AG09309 (cell line): Measurements from ENCODE around the gene FASLG.

Source experiments
- DNase-seq: peaks from one replicate; pipeline ENCODE4 v3.0.0-alpha.2; 2010; ENCODE audit warnings: low read depth
- H3K4me3 ChIP-seq: 2 replicates; pipeline ENCODE4 v1.5.1; 2011; ENCODE audit warnings: mild to moderate bottlenecking, low read depth, low read length, moderate library complexity; ENCODE audit not compliant: control insufficient read depth
- TF ChIP-seq, protein P1 (sequence below): IDR thresholded peaks from 2 replicates; pipeline ENCODE4 v1.5.1; 2011; ENCODE audit warnings: mild to moderate bottlenecking, low read depth, low read length, inconsistent platforms; ENCODE audit not compliant: insufficient read depth, control insufficient read depth; ENCODE audit errors: missing control alignments

The FASLG gene

DNA sequence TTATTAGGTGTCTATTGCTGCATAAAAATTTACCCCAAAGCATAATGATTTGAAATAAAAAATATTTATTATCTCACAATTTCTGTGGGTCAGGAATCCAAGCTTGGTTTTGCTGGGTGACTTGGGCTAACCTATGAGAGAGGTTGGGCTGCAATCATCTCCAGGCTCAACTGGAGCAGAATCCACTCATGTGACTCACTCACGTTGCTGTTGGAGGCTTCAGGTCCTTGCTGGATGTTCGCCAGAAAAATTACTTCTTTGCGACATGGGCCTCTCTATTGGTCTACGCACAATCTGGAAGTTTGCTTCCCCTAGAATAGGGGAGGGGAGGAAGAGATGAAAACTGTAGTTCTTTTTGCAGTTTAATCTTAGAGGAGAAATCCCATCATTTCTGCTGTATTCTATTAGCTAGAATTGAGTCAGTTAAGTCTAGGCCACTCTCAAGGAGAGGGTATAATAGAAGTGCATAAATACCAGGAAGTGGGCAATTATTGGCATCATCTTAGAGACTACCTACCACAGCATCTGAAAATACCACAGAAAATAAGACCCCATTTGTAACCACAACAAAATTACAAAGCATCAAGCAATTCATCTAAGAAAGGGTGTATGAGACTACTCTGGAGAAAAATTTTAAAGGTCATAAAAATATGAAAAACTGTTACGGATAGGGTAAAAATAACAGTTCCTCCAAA lies 5.7 kb upstream of the FASLG start:
- TF ChIP-seq, protein P1, sequence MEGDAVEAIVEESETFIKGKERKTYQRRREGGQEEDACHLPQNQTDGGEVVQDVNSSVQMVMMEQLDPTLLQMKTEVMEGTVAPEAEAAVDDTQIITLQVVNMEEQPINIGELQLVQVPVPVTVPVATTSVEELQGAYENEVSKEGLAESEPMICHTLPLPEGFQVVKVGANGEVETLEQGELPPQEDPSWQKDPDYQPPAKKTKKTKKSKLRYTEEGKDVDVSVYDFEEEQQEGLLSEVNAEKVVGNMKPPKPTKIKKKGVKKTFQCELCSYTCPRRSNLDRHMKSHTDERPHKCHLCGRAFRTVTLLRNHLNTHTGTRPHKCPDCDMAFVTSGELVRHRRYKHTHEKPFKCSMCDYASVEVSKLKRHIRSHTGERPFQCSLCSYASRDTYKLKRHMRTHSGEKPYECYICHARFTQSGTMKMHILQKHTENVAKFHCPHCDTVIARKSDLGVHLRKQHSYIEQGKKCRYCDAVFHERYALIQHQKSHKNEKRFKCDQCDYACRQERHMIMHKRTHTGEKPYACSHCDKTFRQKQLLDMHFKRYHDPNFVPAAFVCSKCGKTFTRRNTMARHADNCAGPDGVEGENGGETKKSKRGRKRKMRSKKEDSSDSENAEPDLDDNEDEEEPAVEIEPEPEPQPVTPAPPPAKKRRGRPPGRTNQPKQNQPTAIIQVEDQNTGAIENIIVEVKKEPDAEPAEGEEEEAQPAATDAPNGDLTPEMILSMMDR = no peak
- no peak overlapping the region for H3K4me3 ChIP-seq
- no peak for DNase-seq

DNA sequence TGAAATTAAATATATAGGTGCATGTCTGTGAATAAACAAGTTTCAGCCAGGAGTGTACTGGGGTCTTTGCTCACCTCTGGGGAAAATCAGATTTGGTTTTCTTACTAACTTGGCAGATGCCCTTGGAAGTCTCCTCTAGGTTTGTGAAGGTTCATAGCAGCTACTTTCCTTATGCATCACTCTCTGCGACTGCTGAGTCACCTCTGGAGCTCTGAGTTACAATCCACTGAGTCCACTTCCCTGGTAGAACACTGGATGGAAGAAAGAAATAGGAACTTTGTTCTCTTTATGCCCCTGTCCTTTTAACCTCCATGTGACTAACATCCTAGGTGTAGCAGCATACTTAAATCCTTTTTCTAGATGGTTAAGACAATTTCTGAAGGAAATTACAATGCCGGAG lies 4.4 kb upstream of the FASLG start:
- no peak for DNase-seq
- TF ChIP-seq, protein P1 = no peak
- H3K4me3 ChIP-seq = no peak overlapping the region

DNA sequence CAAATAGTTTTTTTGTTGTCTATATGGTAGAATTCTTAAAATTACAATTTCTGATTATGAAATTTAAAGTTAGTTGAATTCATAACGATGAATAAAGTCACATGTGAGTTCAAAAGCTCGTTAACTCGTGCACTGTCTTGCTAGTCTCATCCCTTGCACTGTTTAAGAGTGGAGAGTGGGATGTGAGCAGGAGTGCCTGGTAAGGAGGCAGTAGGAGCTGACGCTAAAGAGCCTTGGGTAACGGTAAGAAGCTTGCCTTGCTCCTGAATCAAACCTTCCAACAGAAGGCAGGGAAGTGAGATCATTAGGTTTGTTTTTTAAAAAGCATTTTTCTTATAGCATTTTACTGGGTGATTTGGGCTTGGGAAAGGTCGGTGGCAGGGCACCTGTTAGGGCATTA lies 2.3 kb upstream of the FASLG start:
- H3K4me3 ChIP-seq = no peak overlapping the region
- TF ChIP-seq, protein P1 = no peak
- DNase-seq = no peak

DNA sequence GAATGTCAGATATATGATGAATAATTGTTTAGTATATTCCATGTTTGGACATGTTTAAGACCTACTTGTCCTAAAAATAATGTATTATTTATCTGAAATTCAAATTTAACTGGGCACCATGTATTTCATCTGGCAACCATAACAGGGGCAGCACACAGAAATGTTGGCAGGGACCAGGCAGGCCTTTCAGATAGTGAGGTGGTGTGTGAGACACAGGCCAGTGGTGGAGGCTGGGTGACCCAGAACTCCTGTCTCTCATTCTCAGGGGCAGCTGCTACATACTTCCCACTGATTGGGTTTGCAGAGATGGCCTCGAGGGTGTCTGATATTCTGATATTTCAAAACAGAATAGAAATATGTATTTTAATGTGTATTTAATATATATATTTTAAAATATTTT lies 1.3 kb upstream of the FASLG start:
- no peak overlapping the region for H3K4me3 ChIP-seq
- TF ChIP-seq, protein P1 = no peak
- DNase-seq = no peak

DNA sequence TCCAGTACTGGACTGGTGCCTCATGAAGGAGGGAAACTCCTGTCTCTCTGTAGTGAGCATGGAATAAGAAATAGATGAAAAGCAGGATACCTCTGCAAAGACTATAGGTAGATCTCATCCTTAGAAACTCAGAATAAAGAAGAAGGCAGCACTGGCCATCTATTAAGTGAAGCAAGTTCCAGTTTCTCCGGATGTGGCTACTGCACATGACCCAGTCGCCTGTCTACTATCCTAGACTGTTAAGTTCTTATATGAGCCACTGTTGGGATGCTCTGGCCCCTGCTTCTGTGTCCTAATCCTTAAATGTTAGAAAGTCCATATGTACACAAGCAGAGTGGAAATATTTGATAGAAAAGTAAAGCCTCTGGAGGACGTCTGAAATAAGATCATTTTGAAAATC lies 2.2 kb downstream of the FASLG start:
- TF ChIP-seq, protein P1 = no peak
- no peak overlapping the region for H3K4me3 ChIP-seq
- DNase-seq = no peak

DNA sequence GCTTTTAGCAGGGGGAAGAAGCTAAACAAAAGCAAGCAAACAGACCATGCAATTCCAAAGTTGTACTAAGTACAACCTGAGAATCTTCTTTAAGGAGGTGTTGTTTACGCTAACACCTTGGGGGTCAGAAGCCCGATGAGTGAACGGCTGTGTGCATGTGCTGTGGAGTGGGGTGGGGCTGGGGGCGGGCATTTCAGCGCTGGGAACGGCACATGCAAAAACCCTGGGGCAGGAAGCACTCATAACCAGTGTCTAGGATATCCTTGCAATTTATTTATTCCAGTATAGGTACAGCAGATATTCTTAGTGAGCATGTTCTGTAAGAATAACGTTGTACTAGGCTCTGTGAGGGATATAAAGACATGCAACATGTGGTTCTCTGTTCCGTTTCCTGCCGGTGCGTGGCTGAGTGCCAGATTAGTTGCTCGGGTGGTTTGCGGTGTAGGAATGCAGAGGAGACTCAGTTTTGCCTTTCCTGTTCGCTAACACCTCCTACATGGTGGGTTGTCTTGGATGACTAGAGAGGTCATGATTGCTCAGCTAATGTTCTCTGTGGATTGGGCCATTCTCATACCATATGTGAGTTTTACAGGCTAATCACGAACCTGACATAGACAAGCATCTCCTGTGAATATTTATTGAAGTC lies 3.7 kb downstream of the FASLG start:
- no peak overlapping the region for H3K4me3 ChIP-seq
- TF ChIP-seq, protein P1 = no peak
- peak; percentile 53 for DNase-seq
